ENCODE results near the gene CYP21A2.

GRCh38 chr6:32076321-32076809 is 38.1 kb downstream of the CYP21A2 start:
- TF ChIP-seq POLR2AphosphoS5 (IDR thresholded peaks at IDR 0.05; ENCODE audit: low read depth, low read length): no peak
- TF ChIP-seq POLR2A (IDR thresholded peaks at IDR 0.05; ENCODE audit: low read depth, low read length): no peak
- TF ChIP-seq TAF1 (IDR thresholded peaks at IDR 0.05; ENCODE audit: borderline replicate concordance, low read depth, low read length): no peak

Measured in GM12892 (cell line).